Prostate gland (tissue), 2 donors: ENCODE data around the gene POLD1.

Source experiments
- POLR2A ChIP-seq: fragments of 450-650 bp; IDR thresholded peaks from one replicate; pipeline ENCODE4 v1.6.1; 2016; ENCODE audit warnings: antibody characterized with exemption, mild to moderate bottlenecking
- POLR2AphosphoS5 ChIP-seq: sonication (generic); formaldehyde crosslinking; IDR thresholded peaks from one replicate; pipeline ENCODE4 v1.6.1; 2017; ENCODE audit warnings: antibody characterized with exemption
- TF ChIP-seq, protein P1 (sequence below), 4 experiments: fragments of 200-600 bp in 2 of 4; fragments of 450-650 bp in 2 of 4; sonication (generic) in 2 of 4; IDR thresholded peaks; 1 replicate in 3 of 4; 2 replicates in 1 of 4; pipeline ENCODE4 v1.5.1; 2016 to 2019; ENCODE audit warnings: antibody characterized with exemption in 4 of 4, mild to moderate bottlenecking in 2 of 4, moderate library complexity in 2 of 4

DNA sequence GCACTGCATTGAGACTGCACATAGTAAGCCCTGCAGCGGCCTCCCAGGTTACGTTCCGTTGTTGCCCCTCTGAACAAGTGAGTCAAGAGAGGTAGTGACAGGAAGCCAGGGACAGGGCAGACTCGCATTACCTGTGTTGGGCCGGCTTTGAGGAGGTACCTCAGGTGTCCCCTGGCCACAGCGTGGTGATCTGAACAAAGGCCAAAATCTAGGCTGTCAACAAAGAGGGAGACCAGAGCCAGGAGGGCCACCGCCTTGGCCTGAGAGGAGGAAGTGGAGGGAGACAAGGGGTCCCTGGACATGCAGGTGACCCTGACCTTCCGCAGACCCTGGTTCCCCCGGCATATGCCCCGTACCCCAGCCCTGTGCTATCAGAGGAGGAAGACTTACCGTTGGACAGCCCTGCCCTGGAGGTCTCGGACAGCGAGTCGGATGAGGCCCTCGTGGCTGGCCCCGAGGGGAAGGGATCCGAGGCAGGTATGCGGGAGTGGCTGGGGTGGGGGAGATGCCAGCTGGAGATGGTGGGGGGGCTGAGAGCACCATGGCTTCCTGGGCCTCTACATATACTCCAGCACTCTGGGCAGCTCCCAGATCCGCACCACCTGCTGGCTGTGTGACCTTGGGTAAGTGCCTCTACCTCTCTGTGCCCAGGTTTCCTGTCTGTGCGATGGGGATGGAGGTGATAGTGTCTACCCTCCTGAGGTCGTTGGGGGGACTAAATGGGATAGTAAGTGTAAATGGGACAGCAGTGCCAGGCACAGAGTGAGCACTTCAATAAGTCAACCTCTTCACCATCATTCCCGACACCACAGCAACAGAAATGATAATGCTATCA lies 39.3 kb downstream of the POLD1 start:
- TF ChIP-seq POLR2AphosphoS5 (no peak), POLR2A (no peak)
- TF ChIP-seq, protein P1, sequence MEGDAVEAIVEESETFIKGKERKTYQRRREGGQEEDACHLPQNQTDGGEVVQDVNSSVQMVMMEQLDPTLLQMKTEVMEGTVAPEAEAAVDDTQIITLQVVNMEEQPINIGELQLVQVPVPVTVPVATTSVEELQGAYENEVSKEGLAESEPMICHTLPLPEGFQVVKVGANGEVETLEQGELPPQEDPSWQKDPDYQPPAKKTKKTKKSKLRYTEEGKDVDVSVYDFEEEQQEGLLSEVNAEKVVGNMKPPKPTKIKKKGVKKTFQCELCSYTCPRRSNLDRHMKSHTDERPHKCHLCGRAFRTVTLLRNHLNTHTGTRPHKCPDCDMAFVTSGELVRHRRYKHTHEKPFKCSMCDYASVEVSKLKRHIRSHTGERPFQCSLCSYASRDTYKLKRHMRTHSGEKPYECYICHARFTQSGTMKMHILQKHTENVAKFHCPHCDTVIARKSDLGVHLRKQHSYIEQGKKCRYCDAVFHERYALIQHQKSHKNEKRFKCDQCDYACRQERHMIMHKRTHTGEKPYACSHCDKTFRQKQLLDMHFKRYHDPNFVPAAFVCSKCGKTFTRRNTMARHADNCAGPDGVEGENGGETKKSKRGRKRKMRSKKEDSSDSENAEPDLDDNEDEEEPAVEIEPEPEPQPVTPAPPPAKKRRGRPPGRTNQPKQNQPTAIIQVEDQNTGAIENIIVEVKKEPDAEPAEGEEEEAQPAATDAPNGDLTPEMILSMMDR (IDR thresholded peaks at IDR 0.05), result no peak
